Activated CD4-positive, alpha-beta T cell treated with anti-CD3 and anti-CD28 coated beads for 1 hour (primary cell): ENCODE measurements around the gene JPH2.

ENCODE experiments used
- DNase-seq: peaks from one replicate; pipeline ENCODE4 v3.0.0-alpha.2; 2020

The JPH2 gene

GRCh38 chr20:44120676-44121425, 66.1 kb downstream of the JPH2 start:
- DNase-seq, result no peak

- no peak for DNase-seq
Measured at GRCh38 chr20:44118185-44119033, 68.6 kb downstream of the JPH2 start.

DNA sequence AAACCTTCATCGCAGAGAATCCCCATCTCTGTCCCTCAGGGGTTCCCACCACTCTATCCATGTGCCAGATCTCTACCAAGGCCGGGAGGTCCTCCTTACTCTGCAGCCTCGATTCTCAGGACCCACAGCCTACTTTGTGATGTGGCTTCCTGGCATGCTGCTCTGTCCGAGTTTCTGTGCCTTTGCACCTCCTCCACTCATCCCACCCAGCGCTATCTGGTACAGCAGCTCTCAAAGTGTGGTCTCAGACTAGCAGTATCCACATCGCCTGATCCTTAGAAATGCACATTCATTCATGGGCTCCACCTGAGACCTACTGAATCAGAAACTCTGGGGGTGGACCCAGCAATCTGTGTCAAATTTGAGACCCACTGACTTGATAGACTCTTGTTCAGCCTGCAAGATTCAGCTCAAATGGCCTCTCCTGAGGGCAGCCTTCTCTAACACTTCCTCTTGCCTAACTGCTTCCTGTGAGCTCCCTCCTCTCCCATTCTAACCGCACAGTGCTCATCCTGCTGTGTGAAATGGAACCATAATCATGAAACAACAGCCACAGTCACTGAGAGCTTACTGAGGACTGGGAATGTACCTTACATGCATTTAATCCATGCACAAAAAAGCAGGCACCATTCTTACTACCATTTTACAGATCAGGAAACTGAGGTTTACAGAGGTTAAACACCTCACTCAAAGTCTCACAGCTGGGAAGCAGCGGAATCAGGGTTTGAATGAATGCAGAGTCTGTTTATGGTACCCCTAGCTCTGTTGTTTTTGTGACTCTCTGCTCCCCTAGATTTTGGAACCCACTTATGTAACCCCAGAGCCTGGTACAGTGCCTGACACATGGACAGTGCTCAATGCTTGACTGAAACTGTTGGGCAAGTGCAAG, 69.4 kb downstream of the JPH2 start:
- DNase-seq, result no peak

- DNase-seq, result no peak
Measured at GRCh38 chr20:44115762-44116644, 71.0 kb downstream of the JPH2 start.

- DNase-seq, result no peak
Measured at GRCh38 chr20:44115181-44115580, 71.8 kb downstream of the JPH2 start.

GRCh38 chr20:44113618-44114376, 73.2 kb downstream of the JPH2 start:
- DNase-seq, result no peak

DNA sequence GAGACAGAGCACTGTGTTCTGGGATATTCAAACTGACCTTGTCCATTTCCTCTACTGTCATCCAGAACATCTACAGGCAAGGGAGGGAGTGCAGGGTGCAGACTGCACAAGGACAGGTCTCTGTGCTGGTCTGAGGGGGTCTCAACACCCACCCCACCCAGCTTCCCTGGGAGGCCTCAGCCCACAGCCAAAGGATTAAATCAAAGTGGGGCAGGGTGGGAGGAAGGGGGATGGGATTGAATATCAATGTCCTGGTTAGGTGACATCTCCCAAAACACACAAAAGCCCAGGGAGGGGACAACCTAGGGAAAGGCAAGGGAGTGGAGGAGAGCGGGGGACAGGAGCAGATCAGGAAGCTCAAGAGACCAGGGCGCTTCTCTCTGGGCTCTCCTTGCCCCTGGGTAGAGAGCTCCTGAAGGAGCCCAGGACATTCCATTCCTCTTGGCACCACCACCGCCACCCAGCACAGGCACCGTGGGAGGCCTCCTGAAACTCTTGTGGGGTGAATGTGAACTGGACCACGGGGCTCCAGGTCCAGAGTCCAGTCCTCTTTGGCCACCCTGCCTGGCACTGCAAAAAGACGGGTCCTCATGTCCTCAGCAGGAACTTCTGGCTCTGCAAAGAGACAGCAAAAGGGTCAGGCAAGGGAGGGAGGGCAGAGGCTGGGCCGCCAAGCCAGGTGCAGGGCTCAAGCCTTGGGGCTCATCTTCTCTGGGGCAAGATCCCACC, 73.9 kb downstream of the JPH2 start:
- DNase-seq, result no peak

- DNase-seq, result no peak
Measured at GRCh38 chr20:44112456-44112855, 74.5 kb downstream of the JPH2 start.

DNA sequence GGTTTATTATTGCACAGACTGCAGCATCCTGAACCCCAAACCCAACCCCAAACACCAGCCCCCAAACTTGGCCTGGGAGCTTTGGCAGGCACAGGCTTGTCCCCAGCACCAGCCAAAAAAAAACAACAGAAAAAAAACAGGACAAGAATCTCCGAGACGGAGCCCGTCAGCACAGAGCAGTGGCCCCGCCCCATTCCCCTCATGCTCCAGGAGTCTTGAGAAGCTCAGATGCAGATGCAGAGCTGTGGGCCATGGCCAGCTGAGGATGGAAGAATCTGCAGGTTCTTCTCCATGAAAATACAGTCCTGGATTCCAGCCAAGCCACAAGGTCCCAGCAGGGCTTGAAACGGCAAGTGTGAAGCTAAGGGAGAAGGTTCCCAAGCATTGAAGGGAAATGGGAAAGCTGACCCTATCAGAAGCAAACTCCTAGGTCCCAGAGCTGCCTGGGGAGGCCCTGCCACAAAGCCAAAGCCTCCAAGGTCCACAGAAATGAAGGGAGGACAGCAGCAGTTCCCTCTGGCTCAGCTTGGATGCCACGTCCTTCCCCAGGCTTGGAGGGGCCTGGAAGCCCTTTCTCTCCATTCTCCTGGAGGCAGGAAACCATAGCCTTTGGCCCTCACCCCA, 75.2 kb downstream of the JPH2 start:
- DNase-seq, result no peak

DNA sequence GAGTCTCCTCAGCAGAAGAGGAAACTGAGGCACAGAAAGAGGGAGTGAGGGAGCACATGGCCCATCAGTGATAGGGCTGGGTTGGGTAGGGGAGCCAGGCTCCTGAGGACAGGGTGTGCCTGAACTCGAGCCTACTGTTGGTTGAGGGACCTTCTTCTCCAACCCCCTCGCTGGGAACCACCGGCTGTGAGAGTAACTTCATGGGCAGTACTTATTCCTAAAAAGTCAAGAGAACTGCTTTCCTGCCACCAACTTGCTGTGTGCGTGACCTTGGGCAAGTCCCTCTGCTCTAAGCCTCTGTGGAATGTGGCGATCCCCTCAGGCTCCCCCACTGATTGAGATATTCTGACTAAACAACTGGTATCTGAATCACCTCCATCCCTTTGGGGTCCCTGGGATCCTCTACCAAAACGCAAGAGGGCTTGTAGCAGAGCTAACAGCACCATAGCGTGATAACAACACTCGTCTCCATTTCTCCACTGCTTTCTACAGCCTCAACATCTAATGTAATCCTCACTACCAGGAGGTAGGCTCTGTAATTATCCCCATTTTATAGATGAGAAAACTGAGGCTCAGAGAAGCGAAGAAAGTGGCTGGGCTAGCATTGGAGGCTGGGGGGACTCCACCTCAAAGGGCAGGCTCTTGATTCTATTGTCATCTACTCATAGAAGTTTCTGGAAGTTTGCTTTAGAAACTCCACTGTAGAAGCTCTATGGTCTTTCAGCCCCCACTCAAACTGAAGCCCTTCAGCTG, 76.0 kb downstream of the JPH2 start:
- DNase-seq, result no peak

- DNase-seq, result no peak
Measured at GRCh38 chr20:44109951-44110361, 77.0 kb downstream of the JPH2 start.

GRCh38 chr20:44106615-44107014, 80.4 kb downstream of the JPH2 start:
- no peak for DNase-seq

DNA sequence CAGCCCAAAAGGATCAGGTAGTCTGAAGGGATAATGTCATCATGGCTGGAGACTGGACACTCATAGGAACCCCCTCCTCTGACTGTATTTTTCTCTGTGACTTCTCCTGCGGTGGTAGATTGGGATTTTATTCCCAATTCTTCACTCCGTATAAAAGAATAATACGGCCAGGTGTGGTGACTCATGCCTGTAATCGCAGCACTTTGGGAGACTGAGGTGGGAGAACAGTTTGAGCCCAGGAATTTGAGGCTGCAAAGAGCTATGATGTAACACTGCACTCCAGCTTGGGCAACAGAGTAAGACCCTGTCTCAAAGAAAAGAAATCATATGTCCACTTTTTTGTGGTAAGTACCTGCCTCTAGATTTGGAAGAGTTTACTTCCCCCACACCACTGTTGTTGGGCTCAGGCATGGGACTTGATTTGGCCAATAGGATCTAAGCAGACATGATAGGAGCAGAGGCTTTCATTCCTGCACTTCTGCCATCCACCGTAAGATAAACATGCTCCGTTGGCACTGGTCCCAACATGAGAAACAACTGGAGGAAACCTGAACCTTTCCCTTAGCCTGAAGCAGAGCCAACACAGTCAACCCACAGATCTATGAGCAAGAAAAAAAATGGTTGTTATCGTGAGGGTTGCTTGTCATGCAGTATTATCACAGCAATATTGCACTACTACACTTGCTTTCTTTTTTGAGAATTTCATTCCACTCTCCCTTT, 82.0 kb downstream of the JPH2 start:
- no peak for DNase-seq

DNA sequence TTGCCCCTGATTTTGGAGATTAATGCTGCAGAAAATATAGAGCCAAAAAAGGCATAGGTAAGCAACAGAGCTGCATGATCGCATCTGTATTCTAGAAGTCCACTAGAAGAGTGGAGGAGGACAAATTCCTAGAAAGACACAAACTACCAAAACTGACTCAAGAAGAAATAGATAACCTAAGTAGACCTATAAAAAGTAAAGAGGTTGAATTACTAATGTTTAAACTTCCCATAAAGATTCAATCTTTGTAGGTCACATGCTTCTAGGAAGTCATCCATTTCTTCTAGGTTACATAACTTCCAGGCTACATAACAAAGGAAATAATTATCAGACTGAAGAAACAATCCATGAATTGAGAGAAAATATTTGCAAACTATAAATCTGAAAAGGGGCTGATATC, 84.4 kb downstream of the JPH2 start:
- DNase-seq, result no peak

GRCh38 chr20:44099832-44100231, 87.2 kb downstream of the JPH2 start:
- DNase-seq, result no peak

DNA sequence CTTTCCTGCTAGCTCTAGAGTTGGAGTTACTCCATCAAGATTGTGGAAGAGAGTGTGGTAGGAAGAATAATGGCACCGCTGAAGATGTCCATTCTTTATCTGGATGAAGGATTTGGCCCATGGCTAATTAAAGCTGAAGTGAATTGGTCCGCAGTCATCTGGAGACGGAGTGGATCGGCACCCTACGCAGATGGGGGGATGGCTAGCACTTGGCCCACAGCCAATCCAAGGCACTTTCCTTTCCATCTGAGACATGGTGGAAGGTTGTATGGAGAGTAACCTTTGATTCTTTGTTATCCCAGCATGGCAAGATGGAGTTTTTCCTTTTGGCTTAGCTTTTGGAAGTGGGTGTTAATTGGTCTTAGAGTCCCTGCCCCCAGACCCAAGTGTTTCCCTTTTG, 88.3 kb downstream of the JPH2 start:
- DNase-seq, result no peak

DNA sequence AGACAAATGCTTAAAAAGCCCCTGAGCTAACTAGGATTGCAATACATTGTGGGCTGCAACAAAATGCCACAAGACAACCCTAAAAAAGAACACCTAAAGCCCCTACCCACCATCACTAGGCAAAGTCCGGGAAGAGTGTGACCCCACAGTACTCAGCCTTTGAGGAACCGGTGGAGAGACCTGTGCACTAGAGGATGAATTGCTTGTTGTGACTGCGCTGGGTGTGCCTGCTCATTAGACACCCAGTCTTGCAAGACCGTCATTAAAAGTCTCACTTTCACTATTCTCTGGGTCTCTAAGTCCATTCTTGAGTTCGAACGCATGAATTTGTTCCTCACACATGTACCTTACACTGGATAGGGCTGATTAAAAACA, 88.7 kb downstream of the JPH2 start:
- no peak for DNase-seq

GRCh38 chr20:44097521-44098255, 89.3 kb downstream of the JPH2 start:
- DNase-seq, result no peak
